BJ (cell line): ENCODE results near the gene PCP4. TPM values are rescaled to one million over a fixed set of nuclear protein-coding genes. Genes with fewer than 3 reads are reported as not detected.

Experiments
- CTCF ChIA-PET: fragments of 350-600 bp; formaldehyde crosslinking; extraction: SDS; loops from one replicate; lab custom pipeline; 2021; ENCODE audit warnings: antibody characterized with exemption, inconsistent platforms; lab: Yijun Ruan, JAX
- POLR2A ChIA-PET: fragments of 300-600 bp; sonication (Branson Sonifier 250); formaldehyde crosslinking; extraction: SDS; loops from one replicate; lab custom pipeline; 2021; ENCODE audit warnings: antibody characterized with exemption; lab: Charles Lee
- DNase-seq: peaks from one replicate; pipeline ENCODE4 v3.0.0-alpha.2; 2011; ENCODE audit warnings: low read depth
- H3K27me3 ChIP-seq: 2 replicates; pipeline ENCODE4 v1.6.0; 2011; ENCODE audit warnings: low read length; ENCODE audit not compliant: control insufficient read depth, insufficient read depth
- H3K36me3 ChIP-seq: 2 replicates; pipeline ENCODE4 v1.5.1; 2011; ENCODE audit warnings: low read length; ENCODE audit not compliant: control insufficient read depth, insufficient read depth
- H3K4me3 ChIP-seq: 2 replicates; pipeline ENCODE4 v1.5.1; 2011; ENCODE audit warnings: low read depth, mild to moderate bottlenecking, control low read depth, low read length
- polyA plus RNA-seq: library from polyadenylated mRNA; depleted of rRNA; stranded (reverse); fragments of >200 nt; gene quantifications from 2 replicates; pipeline ENCODE4 v1.2.3, GENCODE V29; 2011
- TF ChIP-seq, protein P1 (sequence below): IDR thresholded peaks from 2 replicates; pipeline ENCODE4 v1.5.1; 2011; ENCODE audit warnings: low read depth, mild to moderate bottlenecking, control low read depth, inconsistent platforms, low read length, moderate library complexity; ENCODE audit not compliant: insufficient read depth

The PCP4 gene
- polyA plus RNA-seq, 1 experiment: not detected

DNA sequence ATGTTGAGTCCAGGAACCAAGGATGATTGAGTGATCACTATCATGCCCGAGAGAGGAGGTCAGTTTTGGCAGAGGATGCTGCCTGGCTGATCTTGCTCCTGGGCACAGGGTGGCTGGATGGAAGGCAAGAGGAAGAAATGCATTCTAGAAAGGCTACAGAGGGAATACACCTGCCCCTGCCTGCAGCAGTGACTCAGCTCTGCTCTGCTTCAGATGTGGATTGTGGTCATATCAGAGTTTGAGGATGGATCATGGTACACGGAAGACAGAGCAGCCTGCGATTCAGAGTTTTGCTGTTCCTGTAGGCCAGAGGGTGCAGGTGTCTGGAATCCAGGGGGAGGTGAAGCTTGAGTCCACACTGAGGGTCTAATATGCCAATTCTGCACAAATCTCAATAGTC, 37.2 kb downstream of the PCP4 start:
- ChIA-PET CTCF (no interaction called here), POLR2A (no interaction called here)
- Histone ChIP-seq H3K27me3 (no peaks in the 10 kb centered on the region), H3K4me3 (no peak overlapping the region), H3K36me3 (no peaks in the 10 kb centered on the region)
- TF ChIP-seq, protein P1, sequence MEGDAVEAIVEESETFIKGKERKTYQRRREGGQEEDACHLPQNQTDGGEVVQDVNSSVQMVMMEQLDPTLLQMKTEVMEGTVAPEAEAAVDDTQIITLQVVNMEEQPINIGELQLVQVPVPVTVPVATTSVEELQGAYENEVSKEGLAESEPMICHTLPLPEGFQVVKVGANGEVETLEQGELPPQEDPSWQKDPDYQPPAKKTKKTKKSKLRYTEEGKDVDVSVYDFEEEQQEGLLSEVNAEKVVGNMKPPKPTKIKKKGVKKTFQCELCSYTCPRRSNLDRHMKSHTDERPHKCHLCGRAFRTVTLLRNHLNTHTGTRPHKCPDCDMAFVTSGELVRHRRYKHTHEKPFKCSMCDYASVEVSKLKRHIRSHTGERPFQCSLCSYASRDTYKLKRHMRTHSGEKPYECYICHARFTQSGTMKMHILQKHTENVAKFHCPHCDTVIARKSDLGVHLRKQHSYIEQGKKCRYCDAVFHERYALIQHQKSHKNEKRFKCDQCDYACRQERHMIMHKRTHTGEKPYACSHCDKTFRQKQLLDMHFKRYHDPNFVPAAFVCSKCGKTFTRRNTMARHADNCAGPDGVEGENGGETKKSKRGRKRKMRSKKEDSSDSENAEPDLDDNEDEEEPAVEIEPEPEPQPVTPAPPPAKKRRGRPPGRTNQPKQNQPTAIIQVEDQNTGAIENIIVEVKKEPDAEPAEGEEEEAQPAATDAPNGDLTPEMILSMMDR: no peak
- DNase-seq: no peak

DNA sequence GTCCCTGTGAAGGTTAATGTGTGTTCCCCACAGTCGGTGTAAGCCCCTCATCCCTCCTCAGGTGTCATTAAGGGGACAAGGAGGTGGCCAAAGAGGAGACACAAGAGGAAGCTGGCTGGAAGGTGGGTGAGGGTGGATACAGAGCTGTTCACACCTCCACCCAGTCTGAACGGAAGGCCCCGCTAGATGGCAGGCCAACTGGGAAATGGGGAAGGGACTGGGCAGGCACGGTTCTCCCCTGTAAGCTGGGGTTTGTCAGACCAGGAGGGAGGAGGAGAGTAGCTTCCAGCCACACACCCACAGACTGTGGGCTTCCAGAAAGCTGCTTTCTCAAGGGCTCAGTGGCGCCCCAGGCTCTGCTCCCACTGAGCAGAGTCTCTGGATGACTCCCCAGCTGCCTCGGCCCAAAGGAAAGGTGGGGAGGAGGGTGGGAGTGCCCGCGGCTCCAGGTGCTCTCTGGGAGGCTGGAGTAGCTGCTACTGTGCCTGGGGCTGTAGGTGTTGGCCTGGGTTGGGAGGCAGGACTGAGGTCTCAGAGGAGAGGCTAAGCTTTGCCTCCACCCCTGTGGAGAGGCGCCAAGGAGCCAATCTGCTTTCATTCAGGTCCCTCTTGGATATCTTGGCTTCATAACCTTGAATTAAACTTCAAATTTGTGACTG, 41.2 kb downstream of the PCP4 start:
- no peaks in the 10 kb centered on the region for H3K36me3 ChIP-seq
- ChIA-PET POLR2A (no interaction called here), CTCF (no interaction called here)
- H3K27me3 ChIP-seq: no peaks in the 10 kb centered on the region
- DNase-seq: no peak
- no peak overlapping the region for H3K4me3 ChIP-seq
- TF ChIP-seq, protein P1: no peak

DNA sequence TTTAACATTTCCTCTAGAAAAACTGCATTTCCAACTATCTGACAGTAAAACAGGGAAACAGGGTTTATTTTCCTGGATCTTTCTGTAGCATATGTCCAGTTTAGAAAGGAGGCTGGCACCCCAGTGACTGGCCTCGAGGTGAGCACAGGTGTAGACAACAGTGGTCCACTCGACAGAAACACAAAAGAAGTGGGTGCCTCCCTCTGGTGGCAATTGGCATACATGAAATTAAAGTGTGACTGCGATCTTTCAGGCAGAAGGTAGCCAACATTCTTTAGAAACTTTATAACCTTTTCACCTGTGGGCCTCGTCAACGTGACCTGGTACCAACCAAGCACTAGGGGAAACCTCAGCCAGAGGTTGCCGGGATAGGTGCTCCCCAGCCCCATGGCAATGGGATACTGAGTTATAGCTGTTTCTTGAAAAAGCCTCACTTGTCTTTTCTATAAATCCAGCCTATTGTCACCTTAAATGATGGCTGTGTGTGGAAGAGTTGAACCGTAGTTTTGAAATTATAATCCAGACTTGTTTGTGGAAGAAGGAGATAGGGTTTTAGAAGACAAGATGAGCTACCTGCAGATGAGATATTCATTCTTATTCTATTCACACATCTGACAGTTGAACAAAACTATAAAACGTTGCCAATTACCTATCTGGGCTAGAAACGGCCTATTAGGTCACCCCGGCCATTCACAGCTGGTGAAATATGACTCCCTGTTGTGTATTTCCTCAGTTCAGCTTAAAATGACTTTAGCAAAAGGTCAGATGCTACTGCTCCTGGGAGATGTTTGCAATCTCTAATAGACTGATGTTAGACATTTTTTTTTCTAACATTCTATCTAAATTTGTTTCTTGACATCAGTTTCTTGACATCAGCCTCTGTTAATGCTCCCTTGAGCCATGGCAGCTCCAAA, 44.3 kb downstream of the PCP4 start:
- ChIA-PET CTCF (no interaction called here), POLR2A (no interaction called here)
- Histone ChIP-seq H3K36me3 (no peaks in the 10 kb centered on the region), H3K4me3 (no peak overlapping the region), H3K27me3 (no peaks in the 10 kb centered on the region)
- TF ChIP-seq, protein P1: no peak
- DNase-seq: no peak

DNA sequence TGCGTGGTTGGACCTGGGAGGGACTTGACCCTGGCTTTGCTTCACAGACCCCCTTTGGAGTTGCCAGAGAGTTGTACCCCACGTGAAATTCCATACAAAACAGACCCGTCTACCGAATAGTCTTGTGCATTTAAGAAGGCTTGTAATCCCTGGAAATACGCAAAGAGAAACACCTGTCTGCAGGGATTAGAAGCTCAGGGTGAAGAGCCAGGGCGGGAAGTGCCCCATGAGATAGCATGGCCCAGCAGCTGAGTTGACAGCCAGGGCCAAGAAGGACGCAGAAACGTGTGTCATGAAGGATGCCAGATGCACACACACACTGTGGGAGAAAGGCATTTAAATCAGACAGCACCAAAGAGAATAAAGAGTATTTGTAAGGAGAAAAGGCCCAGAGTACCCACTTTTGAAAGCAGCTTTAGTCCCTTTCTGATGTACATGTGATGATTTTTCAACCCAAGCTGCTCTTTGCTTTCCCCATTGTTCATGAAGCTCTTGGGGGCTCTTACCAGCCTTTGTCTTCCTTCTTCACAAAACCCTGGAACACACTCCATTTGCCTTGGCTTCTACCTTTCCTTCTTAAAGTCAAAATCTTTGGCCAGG, 46.6 kb downstream of the PCP4 start:
- DNase-seq: no peak
- ChIA-PET POLR2A (no interaction called here), CTCF (no interaction called here)
- TF ChIP-seq, protein P1: no peak
- Histone ChIP-seq H3K27me3 (no peaks in the 10 kb centered on the region), H3K4me3 (no peak overlapping the region), H3K36me3 (no peaks in the 10 kb centered on the region)

DNA sequence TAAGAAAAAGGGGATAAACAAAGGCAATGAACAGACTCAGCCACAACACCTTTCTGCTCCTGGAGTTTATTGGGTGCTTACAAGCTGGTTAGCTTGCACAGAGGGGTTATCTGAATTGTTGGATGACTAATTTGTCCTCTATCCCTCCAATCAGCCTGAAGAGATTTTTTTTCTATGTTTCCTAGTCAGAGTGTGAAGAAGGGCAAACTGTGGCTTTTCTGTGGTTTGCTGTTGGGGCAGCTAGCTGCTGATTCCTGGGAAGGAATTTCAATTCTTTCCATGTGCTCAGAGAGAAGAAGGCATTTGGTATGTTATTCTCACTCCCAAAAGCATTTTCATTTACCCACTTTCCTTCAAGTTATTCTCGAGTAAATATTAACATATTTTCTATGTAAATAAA, 48.6 kb downstream of the PCP4 start:
- Histone ChIP-seq H3K4me3 (no peak overlapping the region), H3K27me3 (no peaks in the 10 kb centered on the region), H3K36me3 (no peaks in the 10 kb centered on the region)
- TF ChIP-seq, protein P1: no peak
- CTCF ChIA-PET: no interaction called here
- POLR2A ChIA-PET: no interaction called here
- no peak for DNase-seq
